GM18526 (cell line): ENCODE data around the gene ADAM15.

Experiments
- POLR2A ChIP-seq: IDR thresholded peaks from 3 replicates; pipeline ENCODE4 v1.6.1; 2011; ENCODE audit not compliant: insufficient read length; ENCODE audit errors: extremely low read depth

ADAM15 gene

GRCh38 chr1:155092641-155093040, 41.5 kb downstream of the ADAM15 start:
- TF ChIP-seq POLR2A, result no peak

- no peak for TF ChIP-seq POLR2A
Observed at GRCh38 chr1:155093911-155094621, 43.0 kb downstream of the ADAM15 start.

- no peak for TF ChIP-seq POLR2A
Observed at GRCh38 chr1:155094622-155094948, 43.5 kb downstream of the ADAM15 start.

- TF ChIP-seq POLR2A, result no peak
Observed at GRCh38 chr1:155099331-155099730, 48.2 kb downstream of the ADAM15 start.

GRCh38 chr1:155103325-155103724, 52.2 kb downstream of the ADAM15 start:
- TF ChIP-seq POLR2A, result no peak

GRCh38 chr1:155104605-155105534, 53.8 kb downstream of the ADAM15 start:
- TF ChIP-seq POLR2A, result no peak

GRCh38 chr1:155105604-155106011, 54.5 kb downstream of the ADAM15 start:
- TF ChIP-seq POLR2A, result no peak

GRCh38 chr1:155106862-155107261, 55.7 kb downstream of the ADAM15 start:
- TF ChIP-seq POLR2A, result no peak

GRCh38 chr1:155107309-155108264, 56.5 kb downstream of the ADAM15 start:
- TF ChIP-seq POLR2A, result no peak

- TF ChIP-seq POLR2A, result no peak
Observed at GRCh38 chr1:155108296-155108695, 57.2 kb downstream of the ADAM15 start.

- no peak for TF ChIP-seq POLR2A
Observed at GRCh38 chr1:155110381-155110780, 59.3 kb downstream of the ADAM15 start.

- TF ChIP-seq POLR2A, result no peak
Observed at GRCh38 chr1:155110826-155111225, 59.7 kb downstream of the ADAM15 start.
